HEK293 (cell line): ENCODE data around the gene MARCHF3.

Experiments used
- CTCF ChIA-PET: fragments of 350-600 bp; formaldehyde crosslinking; extraction: SDS; loops from one replicate; lab custom pipeline; 2021; ENCODE audit warnings: antibody characterized with exemption; lab: Yijun Ruan, JAX
- POLR2A ChIA-PET: fragments of 300-600 bp; formaldehyde crosslinking; extraction: SDS; loops from one replicate; lab custom pipeline; 2020; ENCODE audit warnings: antibody characterized with exemption, inconsistent platforms; lab: Yijun Ruan, JAX
- H3K27ac ChIP-seq: fragments of 200-500 bp; sonication (Bioruptor generic); 2 replicates; pipeline ENCODE4 v1.5.1; 2014; ENCODE audit warnings: low read depth, low read length, control low read depth, inconsistent platforms; ENCODE audit errors: extremely low read depth
- H3K36me3 ChIP-seq, 2 experiments: fragments of 200-500 bp in 1 of 2; sonication (Bioruptor generic) in 1 of 2; 1 replicate in 1 of 2; 2 replicates in 1 of 2; pipeline ENCODE4 v1.5.1; 2014 to 2017; ENCODE audit warnings: inconsistent platforms in 2 of 2, low read length in 2 of 2; ENCODE audit not compliant: control insufficient read depth in 2 of 2, insufficient read depth in 1 of 2
- H3K4me1 ChIP-seq: fragments of 200-500 bp; sonication (Bioruptor generic); 2 replicates; pipeline ENCODE4 v1.5.1; 2014; ENCODE audit warnings: mild to moderate bottlenecking, low read length, inconsistent platforms; ENCODE audit not compliant: control insufficient read depth, insufficient read depth
- H3K4me3 ChIP-seq: 2 replicates; pipeline ENCODE4 v1.5.1; 2011; ENCODE audit warnings: low read depth, mild to moderate bottlenecking, control low read depth, low read length, moderate library complexity
- H3K9me3 ChIP-seq: fragments of 200-500 bp; sonication (Bioruptor generic); 2 replicates; pipeline ENCODE4 v1.5.1; 2014; ENCODE audit warnings: low read depth, low read length, inconsistent platforms; ENCODE audit not compliant: control insufficient read depth, insufficient read depth
- BCL11B ChIP-seq: fragments of 450-650 bp; formaldehyde crosslinking; IDR thresholded peaks from 2 replicates; pipeline ENCODE4 v1.5.1; 2016; ENCODE audit warnings: low read depth, missing biosample characterization, missing genetic modification characterization
- KLF16 ChIP-seq: fragments of 450-650 bp; formaldehyde crosslinking; IDR thresholded peaks from 2 replicates; pipeline ENCODE4 v1.5.1; 2017; ENCODE audit warnings: missing biosample characterization, missing genetic modification characterization
- PRDM10 ChIP-seq: fragments of 450-650 bp; formaldehyde crosslinking; IDR thresholded peaks from 2 replicates; pipeline ENCODE4 v1.5.1; 2016; ENCODE audit warnings: missing biosample characterization, missing genetic modification characterization
- SCRT1 ChIP-seq: fragments of 450-650 bp; formaldehyde crosslinking; IDR thresholded peaks from 2 replicates; pipeline ENCODE4 v1.5.1; 2016; ENCODE audit warnings: missing biosample characterization, missing genetic modification characterization, borderline replicate concordance
- SP2 ChIP-seq: fragments of 450-650 bp; formaldehyde crosslinking; IDR thresholded peaks from 2 replicates; pipeline ENCODE4 v1.5.1; 2016; ENCODE audit warnings: missing biosample characterization, missing genetic modification characterization
- ZBTB21 ChIP-seq: fragments of 450-650 bp; formaldehyde crosslinking; IDR thresholded peaks from 2 replicates; pipeline ENCODE4 v1.5.1; 2017; ENCODE audit warnings: missing biosample characterization, missing genetic modification characterization
- ZFP41 ChIP-seq: fragments of 450-650 bp; formaldehyde crosslinking; IDR thresholded peaks from 2 replicates; pipeline ENCODE4 v1.5.1; 2016; ENCODE audit warnings: missing biosample characterization, missing genetic modification characterization, borderline replicate concordance
- ZNF112 ChIP-seq: fragments of 450-650 bp; formaldehyde crosslinking; IDR thresholded peaks from 2 replicates; pipeline ENCODE4 v1.5.0; 2017; ENCODE audit warnings: missing biosample characterization, missing genetic modification characterization
- ZNF16 ChIP-seq: fragments of 450-650 bp; formaldehyde crosslinking; IDR thresholded peaks from 2 replicates; pipeline ENCODE4 v1.5.1; 2016; ENCODE audit warnings: low read depth, missing biosample characterization, missing genetic modification characterization
- ZNF26 ChIP-seq: fragments of 450-650 bp; formaldehyde crosslinking; IDR thresholded peaks from 2 replicates; pipeline ENCODE4 v1.5.1; 2016; ENCODE audit warnings: missing biosample characterization, missing genetic modification characterization
- ZNF426 ChIP-seq: fragments of 450-650 bp; formaldehyde crosslinking; IDR thresholded peaks from 2 replicates; pipeline ENCODE4 v1.5.1; 2017; ENCODE audit warnings: missing biosample characterization, missing genetic modification characterization, mild to moderate bottlenecking, inconsistent platforms, moderate library complexity
- ZNF473 ChIP-seq: fragments of 450-650 bp; formaldehyde crosslinking; IDR thresholded peaks from 2 replicates; pipeline ENCODE4 v1.5.1; 2017; ENCODE audit warnings: missing biosample characterization, missing genetic modification characterization
- ZNF501 ChIP-seq: fragments of 450-650 bp; formaldehyde crosslinking; IDR thresholded peaks from 2 replicates; pipeline ENCODE4 v1.5.1; 2016; ENCODE audit warnings: missing biosample characterization, missing genetic modification characterization
- ZNF521 ChIP-seq: fragments of 450-650 bp; formaldehyde crosslinking; IDR thresholded peaks from 2 replicates; pipeline ENCODE4 v1.5.1; 2017; ENCODE audit warnings: missing biosample characterization, mild to moderate bottlenecking, missing genetic modification characterization
- ZNF548 ChIP-seq: fragments of 450-650 bp; formaldehyde crosslinking; IDR thresholded peaks from 2 replicates; pipeline ENCODE4 v1.5.1; 2016; ENCODE audit warnings: missing biosample characterization, missing genetic modification characterization
- ZNF571 ChIP-seq: fragments of 450-650 bp; formaldehyde crosslinking; IDR thresholded peaks from 2 replicates; pipeline ENCODE4 v1.5.0; 2017; ENCODE audit warnings: missing biosample characterization, missing genetic modification characterization
- ZNF623 ChIP-seq: fragments of 450-650 bp; formaldehyde crosslinking; IDR thresholded peaks from 2 replicates; pipeline ENCODE4 v1.5.1; 2016; ENCODE audit warnings: missing biosample characterization, missing genetic modification characterization
- ZNF629 ChIP-seq: fragments of 450-650 bp; formaldehyde crosslinking; IDR thresholded peaks from 2 replicates; pipeline ENCODE4 v1.5.1; 2017; ENCODE audit warnings: missing biosample characterization, missing genetic modification characterization
- ZNF654 ChIP-seq: fragments of 450-650 bp; formaldehyde crosslinking; IDR thresholded peaks from 2 replicates; pipeline ENCODE4 v1.5.1; 2016; ENCODE audit warnings: low read depth, missing biosample characterization, missing genetic modification characterization
- ZNF660 ChIP-seq: fragments of 450-650 bp; IDR thresholded peaks from 2 replicates; pipeline ENCODE4 v1.5.1; 2018; ENCODE audit warnings: missing biosample characterization, mild to moderate bottlenecking, missing genetic modification characterization
- ZSCAN16 ChIP-seq: fragments of 450-650 bp; formaldehyde crosslinking; IDR thresholded peaks from 2 replicates; pipeline ENCODE4 v1.5.1; 2016; ENCODE audit warnings: missing biosample characterization, missing genetic modification characterization
- ZSCAN18 ChIP-seq: fragments of 450-650 bp; formaldehyde crosslinking; IDR thresholded peaks from 2 replicates; pipeline ENCODE4 v1.5.1; 2016; ENCODE audit warnings: missing biosample characterization, missing genetic modification characterization
- ZSCAN5A ChIP-seq: fragments of 450-650 bp; formaldehyde crosslinking; IDR thresholded peaks from 2 replicates; pipeline ENCODE4 v1.5.1; 2016; ENCODE audit warnings: missing biosample characterization, missing genetic modification characterization

The MARCHF3 gene

GRCh38 chr5:126995039-126995438 lies 35.3 kb downstream of the MARCHF3 start:
- Histone ChIP-seq H3K4me1 (no peaks in the 10 kb centered on the region), H3K9me3 (no peaks in the 10 kb centered on the region), H3K4me3 (no peak overlapping the region), H3K27ac (no peak overlapping the region), H3K36me3 (no peaks in the 10 kb centered on the region)
- ChIA-PET POLR2A (no interaction called here), CTCF (no interaction called here)
- no peak for TF ChIP-seq ZNF112 (tag by site-specific recombination)
- TF ChIP-seq ZSCAN5A (tag by site-specific recombination): no peak
- no peak for TF ChIP-seq ZNF521 (tag by site-specific recombination)
- TF ChIP-seq BCL11B (tag by site-specific recombination): no peak
- no peak for TF ChIP-seq KLF16
- TF ChIP-seq ZNF654 (tag by site-specific recombination): no peak
- no peak for TF ChIP-seq ZSCAN18 (tag by site-specific recombination)
- no peak for TF ChIP-seq ZNF26 (tag by site-specific recombination)
- no peak for TF ChIP-seq ZSCAN16 (tag by site-specific recombination)
- no peak for TF ChIP-seq SP2

- no peaks in the 10 kb centered on the region for H3K36me3 ChIP-seq
- TF ChIP-seq ZNF629 (tag by site-specific recombination) (no peak), ZNF473 (no peak), ZNF548 (tag by site-specific recombination) (no peak), PRDM10 (no peak), ZNF426 (no peak), ZNF26 (tag by site-specific recombination) (no peak), ZNF623 (tag by site-specific recombination) (no peak), SCRT1 (tag by site-specific recombination) (no peak), ZNF571 (tag by site-specific recombination) (no peak), ZNF501 (tag by site-specific recombination) (no peak), ZBTB21 (tag by site-specific recombination) (no peak), ZNF660 (tag by site-specific recombination) (no peak), ZNF16 (tag by site-specific recombination) (no peak), ZFP41 (tag by site-specific recombination) (no peak)
- H3K9me3 ChIP-seq: no peaks in the 10 kb centered on the region
- ChIA-PET POLR2A (no interaction called here), CTCF (interaction anchor here (0.7 kb wide), 1 partner anchor 111 kb away, joined by 3 read pairs; no protein-coding TSS in a partner anchor)
- no peaks in the 10 kb centered on the region for H3K4me1 ChIP-seq
- no peak overlapping the region for H3K27ac ChIP-seq
- no peak overlapping the region for H3K4me3 ChIP-seq
These were observed 35.9 kb downstream of the MARCHF3 start for GRCh38 chr5:126994485-126994884.
